OCI-LY1 (cell line): Measurements from ENCODE around the gene CC2D2A.

Experiments
- EZH2 ChIP-seq: fragments of 200-600 bp; sonication (generic), shearing (Covaris generic); IDR thresholded peaks from 2 replicates; pipeline ENCODE4 v1.8.0; 2017; ENCODE audit warnings: borderline replicate concordance, mixed run types, mild to moderate bottlenecking, antibody characterized with exemption, low read length, moderate library complexity, mixed read lengths
- TF ChIP-seq, protein P1 (sequence below): fragments of 200-600 bp; sonication (generic), shearing (Covaris generic); IDR thresholded peaks from 2 replicates; pipeline ENCODE4 v1.5.1; 2017; ENCODE audit warnings: mild to moderate bottlenecking, antibody characterized with exemption, low read length, moderate library complexity, mixed read lengths

- TF ChIP-seq, protein P1, sequence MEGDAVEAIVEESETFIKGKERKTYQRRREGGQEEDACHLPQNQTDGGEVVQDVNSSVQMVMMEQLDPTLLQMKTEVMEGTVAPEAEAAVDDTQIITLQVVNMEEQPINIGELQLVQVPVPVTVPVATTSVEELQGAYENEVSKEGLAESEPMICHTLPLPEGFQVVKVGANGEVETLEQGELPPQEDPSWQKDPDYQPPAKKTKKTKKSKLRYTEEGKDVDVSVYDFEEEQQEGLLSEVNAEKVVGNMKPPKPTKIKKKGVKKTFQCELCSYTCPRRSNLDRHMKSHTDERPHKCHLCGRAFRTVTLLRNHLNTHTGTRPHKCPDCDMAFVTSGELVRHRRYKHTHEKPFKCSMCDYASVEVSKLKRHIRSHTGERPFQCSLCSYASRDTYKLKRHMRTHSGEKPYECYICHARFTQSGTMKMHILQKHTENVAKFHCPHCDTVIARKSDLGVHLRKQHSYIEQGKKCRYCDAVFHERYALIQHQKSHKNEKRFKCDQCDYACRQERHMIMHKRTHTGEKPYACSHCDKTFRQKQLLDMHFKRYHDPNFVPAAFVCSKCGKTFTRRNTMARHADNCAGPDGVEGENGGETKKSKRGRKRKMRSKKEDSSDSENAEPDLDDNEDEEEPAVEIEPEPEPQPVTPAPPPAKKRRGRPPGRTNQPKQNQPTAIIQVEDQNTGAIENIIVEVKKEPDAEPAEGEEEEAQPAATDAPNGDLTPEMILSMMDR: no peak
- TF ChIP-seq EZH2: no peak
Observed at GRCh38 chr4:15428611-15429010, 41.1 kb upstream of the CC2D2A start.
